ENCODE results near the gene MAGEA4. TPM values are rescaled to one million over a fixed set of nuclear protein-coding genes. Genes with fewer than 3 reads are reported as not detected.

MAGEA4 gene
- total and polyA plus RNA-seq, 7 experiments from 2014 or later, result not detected

- DNase-seq (no peak), ATAC-seq (no peak)
- Histone ChIP-seq H3K9me3 (ENCODE audit: control insufficient read depth in 2 of 3, low read length in 3 of 3) (no peaks in the 10 kb centered on the region), H3K27me3 (ENCODE audit: control insufficient read depth in 2 of 2, insufficient read depth in 2 of 2, low read length in 2 of 2) (no peaks in the 10 kb centered on the region), H3K4me3 (ENCODE audit: low read length) (no peak overlapping the region), H3K27ac (ENCODE audit: low read depth, low read length) (no peak overlapping the region), H3K4me1 (ENCODE audit: control insufficient read depth in 2 of 2, insufficient read depth in 2 of 2, low read length in 2 of 2) (no peaks in the 10 kb centered on the region), H3K36me3 (ENCODE audit: control insufficient read depth in 2 of 3, insufficient read depth in 3 of 3, low read length in 3 of 3) (no peaks in the 10 kb centered on the region)
- Mint-ChIP-seq H3K36me3 (no peaks in the 10 kb centered on the region), H3K27ac (no peak overlapping the region), H3K27me3 (no peaks in the 10 kb centered on the region), H3K9me3 (peaks cover 0 to 4% (median 0%) of the 10 kb centered on the region in 11 donors), H3K4me1 (no peaks in the 10 kb centered on the region), H3K4me3 (no peak overlapping the region)
- POLR2A ChIA-PET, result no interaction called here
- CTCF ChIA-PET, result no interaction called here
- intact Hi-C loops (cut with micrococcal nuclease), result no loop called here
These were observed 45.4 kb downstream of the MAGEA4 start for GRCh38 chrX:151958101-151958500.

- CTCF ChIA-PET, result no interaction called here
These were observed 49.3 kb downstream of the MAGEA4 start for GRCh38 chrX:151962034-151962433.

DNA sequence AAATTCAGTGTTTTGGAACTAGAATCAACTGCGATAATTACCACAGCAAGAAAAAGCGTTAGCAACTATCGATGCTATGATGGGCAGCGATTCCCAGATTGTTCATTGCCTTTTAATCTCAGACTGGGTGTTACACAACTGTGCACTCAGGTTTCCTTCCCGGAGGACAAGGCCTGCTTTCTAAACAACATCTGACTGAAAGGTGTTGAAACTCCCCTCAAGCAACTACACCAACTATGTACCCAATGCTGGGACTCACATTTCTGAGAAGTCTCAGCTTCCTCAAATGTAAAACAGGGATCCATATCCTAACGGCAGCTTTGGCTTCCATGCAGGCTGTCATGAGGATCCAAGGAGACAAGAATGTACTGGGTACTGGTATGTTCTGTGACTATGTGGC lies 53.5 kb downstream of the MAGEA4 start:
- POLR2A ChIA-PET, result no interaction called here
- H3K9me3 ChIP-seq (ENCODE audit: control insufficient read depth in 2 of 3, low read length in 3 of 3), result no peaks in the 10 kb centered on the region
- intact Hi-C loops (cut with micrococcal nuclease), result no loop called here
- Mint-ChIP-seq H3K9me3 (peaks cover 0 to 2% (median 0%) of the 10 kb centered on the region in 11 donors), H3K36me3 (no peaks in the 10 kb centered on the region), H3K4me1 (no peaks in the 10 kb centered on the region), H3K4me3 (no peak overlapping the region), H3K27ac (no peak overlapping the region), H3K27me3 (no peaks in the 10 kb centered on the region)
- CTCF ChIA-PET, result no interaction called here
- DNase-seq (no peak), ATAC-seq (no peak)
- no peaks in the 10 kb centered on the region for H3K4me1 ChIP-seq (ENCODE audit: control insufficient read depth in 2 of 2, insufficient read depth in 2 of 2, low read length in 2 of 2)
- H3K27ac ChIP-seq (ENCODE audit: low read depth, low read length), result no peak overlapping the region
- no peaks in the 10 kb centered on the region for H3K36me3 ChIP-seq (ENCODE audit: control insufficient read depth in 2 of 3, insufficient read depth in 3 of 3, low read length in 3 of 3)
- H3K27me3 ChIP-seq (ENCODE audit: control insufficient read depth in 2 of 2, insufficient read depth in 2 of 2, low read length in 2 of 2), result no peaks in the 10 kb centered on the region
- no peak overlapping the region for H3K4me3 ChIP-seq (ENCODE audit: low read length)

More at GRCh38 chrX:151962034-151962433, 49.3 kb downstream of the MAGEA4 start:
- Mint-ChIP-seq H3K27me3 (no peaks in the 10 kb centered on the region), H3K9me3 (peaks cover 0 to 4% (median 0%) of the 10 kb centered on the region in 11 donors), H3K4me3 (no peak overlapping the region), H3K36me3 (no peaks in the 10 kb centered on the region), H3K27ac (no peak overlapping the region), H3K4me1 (no peaks in the 10 kb centered on the region)
- POLR2A ChIA-PET, result no interaction called here
- H3K9me3 ChIP-seq (ENCODE audit: control insufficient read depth in 2 of 3, low read length in 3 of 3), result no peaks in the 10 kb centered on the region
- H3K36me3 ChIP-seq (ENCODE audit: control insufficient read depth in 2 of 3, insufficient read depth in 3 of 3, low read length in 3 of 3), result no peaks in the 10 kb centered on the region
- no peaks in the 10 kb centered on the region for H3K27me3 ChIP-seq (ENCODE audit: control insufficient read depth in 2 of 2, insufficient read depth in 2 of 2, low read length in 2 of 2)
- DNase-seq, result no peak
- H3K4me1 ChIP-seq (ENCODE audit: control insufficient read depth in 2 of 2, insufficient read depth in 2 of 2, low read length in 2 of 2), result no peaks in the 10 kb centered on the region
- intact Hi-C loops (cut with micrococcal nuclease), result no loop called here
- ATAC-seq, result no peak
- H3K27ac ChIP-seq (ENCODE audit: low read depth, low read length), result no peak overlapping the region
- H3K4me3 ChIP-seq (ENCODE audit: low read length), result no peak overlapping the region

DNA sequence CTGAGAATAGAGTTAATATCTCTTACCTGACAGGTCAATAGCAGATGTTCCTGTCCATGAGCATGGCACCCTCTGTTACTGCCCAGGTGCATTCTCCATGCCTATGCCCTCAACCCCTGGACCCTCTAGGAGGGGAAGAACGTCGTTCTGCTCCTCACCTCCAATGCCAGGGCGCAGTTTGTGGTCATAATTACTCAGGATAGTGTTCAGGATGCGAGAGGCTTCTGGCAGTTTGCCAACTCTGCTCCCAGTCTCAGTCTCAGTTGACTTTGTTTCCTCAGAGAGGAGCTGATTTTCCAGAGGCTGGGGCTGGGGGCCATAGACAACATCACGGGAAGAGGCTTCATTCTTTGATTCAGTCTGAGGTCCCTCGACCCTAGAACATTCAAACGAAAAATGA lies 57.3 kb downstream of the MAGEA4 start:
- intact Hi-C loops (cut with micrococcal nuclease), result no loop called here
- CTCF ChIA-PET, result no interaction called here
- Histone ChIP-seq H3K9me3 (ENCODE audit: control insufficient read depth in 2 of 3, low read length in 3 of 3) (no peaks in the 10 kb centered on the region), H3K27ac (ENCODE audit: low read depth, low read length) (no peak overlapping the region), H3K36me3 (ENCODE audit: control insufficient read depth in 2 of 3, insufficient read depth in 3 of 3, low read length in 3 of 3) (no peaks in the 10 kb centered on the region), H3K4me3 (ENCODE audit: low read length) (no peak overlapping the region), H3K27me3 (ENCODE audit: control insufficient read depth in 2 of 2, insufficient read depth in 2 of 2, low read length in 2 of 2) (no peaks in the 10 kb centered on the region), H3K4me1 (ENCODE audit: control insufficient read depth in 2 of 2, insufficient read depth in 2 of 2, low read length in 2 of 2) (no peaks in the 10 kb centered on the region)
- Mint-ChIP-seq H3K27me3 (peaks cover 7 to 14% (median 12%) of the 10 kb centered on the region in 5 donors), H3K9me3 (peaks cover 0 to 2% (median 0%) of the 10 kb centered on the region in 11 donors), H3K4me3 (no peak overlapping the region), H3K4me1 (peaks cover 0 to 4% (median 0%) of the 10 kb centered on the region in 7 donors), H3K27ac (no peak overlapping the region), H3K36me3 (no peaks in the 10 kb centered on the region)
- ATAC-seq (no peak), DNase-seq (no peak)
- POLR2A ChIA-PET, result no interaction called here

GRCh38 chrX:151970661-151971060 lies 58.0 kb downstream of the MAGEA4 start:
- no peak overlapping the region for H3K4me3 Mint-ChIP-seq
- no peaks in the 10 kb centered on the region for H3K27me3 ChIP-seq (ENCODE audit: control insufficient read depth in 2 of 2, insufficient read depth in 2 of 2, low read length in 2 of 2)
- H3K4me1 ChIP-seq (ENCODE audit: control insufficient read depth in 2 of 2, insufficient read depth in 2 of 2, low read length in 2 of 2), result no peaks in the 10 kb centered on the region
- ChIA-PET POLR2A (no interaction called here), CTCF (no interaction called here)
- no peaks in the 10 kb centered on the region for H3K9me3 ChIP-seq (ENCODE audit: control insufficient read depth in 2 of 3, low read length in 3 of 3)
- ATAC-seq (no peak), DNase-seq (no peak)
- no peaks in the 10 kb centered on the region for H3K36me3 ChIP-seq (ENCODE audit: control insufficient read depth in 2 of 3, insufficient read depth in 3 of 3, low read length in 3 of 3)
- no peaks in the 10 kb centered on the region for H3K36me3 Mint-ChIP-seq
- H3K4me1 Mint-ChIP-seq, result peaks cover 0 to 4% (median 0%) of the 10 kb centered on the region in 7 donors
- H3K27ac Mint-ChIP-seq, result no peak overlapping the region
- H3K4me3 ChIP-seq (ENCODE audit: low read length), result no peak overlapping the region
- intact Hi-C loops (cut with micrococcal nuclease), result no loop called here
- H3K27ac ChIP-seq (ENCODE audit: low read depth, low read length), result no peak overlapping the region
- peaks cover 0 to 2% (median 0%) of the 10 kb centered on the region in 11 donors for H3K9me3 Mint-ChIP-seq
- peaks cover 12 to 19% (median 17%) of the 10 kb centered on the region in 5 donors for H3K27me3 Mint-ChIP-seq

DNA sequence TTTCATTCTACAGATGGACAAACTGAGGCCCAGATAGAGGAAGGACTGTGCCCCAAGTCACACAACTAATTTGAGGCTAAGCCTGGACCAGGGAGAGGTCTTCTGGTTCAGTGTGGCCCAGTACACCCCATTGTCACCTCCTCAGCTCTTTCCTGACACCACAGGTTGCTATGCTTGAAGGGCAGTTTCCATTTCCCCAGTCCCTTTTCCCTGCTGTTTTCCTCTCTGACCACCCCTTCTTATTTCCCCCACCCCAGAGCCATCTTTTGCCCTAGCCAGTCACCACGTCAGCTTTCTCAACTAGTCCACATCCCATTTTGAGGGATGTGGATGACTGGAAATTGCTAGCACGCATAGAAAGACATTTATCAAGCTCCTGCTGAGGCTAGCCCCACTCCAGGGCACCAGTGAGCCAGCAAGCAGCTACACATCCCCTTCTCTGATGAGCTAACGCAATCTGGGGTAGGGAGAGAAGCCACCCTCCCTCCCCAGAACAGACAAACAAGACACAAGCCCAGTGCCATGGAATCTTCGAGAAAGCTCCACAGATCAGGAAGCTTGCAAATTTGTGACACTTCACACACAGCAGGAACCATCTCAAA lies 60.5 kb downstream of the MAGEA4 start:
- Histone ChIP-seq H3K27me3 (ENCODE audit: control insufficient read depth in 2 of 2, insufficient read depth in 2 of 2, low read length in 2 of 2) (no peaks in the 10 kb centered on the region), H3K27ac (ENCODE audit: low read depth, low read length) (no peak overlapping the region), H3K36me3 (ENCODE audit: control insufficient read depth in 2 of 3, insufficient read depth in 3 of 3, low read length in 3 of 3) (no peaks in the 10 kb centered on the region), H3K4me3 (ENCODE audit: low read length) (no peak overlapping the region), H3K4me1 (ENCODE audit: control insufficient read depth in 2 of 2, insufficient read depth in 2 of 2, low read length in 2 of 2) (no peaks in the 10 kb centered on the region), H3K9me3 (ENCODE audit: control insufficient read depth in 2 of 3, low read length in 3 of 3) (no peaks in the 10 kb centered on the region)
- H3K27me3 Mint-ChIP-seq, result peaks cover 16 to 29% (median 20%) of the 10 kb centered on the region in 5 donors
- H3K36me3 Mint-ChIP-seq, result no peaks in the 10 kb centered on the region
- peaks cover 0 to 2% (median 0%) of the 10 kb centered on the region in 11 donors for H3K9me3 Mint-ChIP-seq
- H3K27ac Mint-ChIP-seq, result no peak overlapping the region
- peak overlapping the region in 4 of 10 donors; percentile 11 to 51 (median 18) for H3K4me3 Mint-ChIP-seq
- ChIA-PET CTCF (no interaction called here), POLR2A (no interaction called here)
- intact Hi-C loops (cut with micrococcal nuclease), result no loop called here
- DNase-seq (no peak), ATAC-seq (no peak)
- H3K4me1 Mint-ChIP-seq, result peaks cover 0 to 4% (median 0%) of the 10 kb centered on the region in 7 donors

DNA sequence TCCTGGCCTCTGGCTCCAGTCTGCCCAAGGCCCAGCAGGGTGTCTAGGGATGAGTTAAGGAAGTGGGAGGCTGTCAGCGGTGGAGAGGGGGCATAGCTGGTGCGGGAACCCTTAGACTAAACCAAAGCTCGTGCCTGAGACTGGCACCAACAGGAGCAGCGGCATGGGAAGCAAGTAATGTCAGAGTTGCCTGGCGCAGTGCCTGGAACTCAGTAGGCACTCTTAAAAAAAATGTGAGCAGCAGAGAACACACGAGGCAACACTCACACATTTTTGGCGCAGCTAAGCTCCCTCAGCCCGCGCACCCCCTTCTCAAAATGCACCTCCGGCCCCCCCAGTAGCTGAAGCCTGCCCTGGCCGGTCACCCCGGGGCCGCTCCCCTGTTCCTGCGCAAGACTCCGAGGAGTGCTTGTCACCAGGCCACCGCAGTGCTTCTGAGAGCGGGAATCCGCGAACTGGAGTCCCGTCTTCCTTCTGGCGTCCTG lies 61.2 kb downstream of the MAGEA4 start:
- intact Hi-C loops (cut with micrococcal nuclease), result no loop called here
- no peaks in the 10 kb centered on the region for H3K4me1 ChIP-seq (ENCODE audit: control insufficient read depth in 2 of 2, insufficient read depth in 2 of 2, low read length in 2 of 2)
- no peak overlapping the region for H3K27ac ChIP-seq (ENCODE audit: low read depth, low read length)
- H3K27me3 ChIP-seq (ENCODE audit: control insufficient read depth in 2 of 2, insufficient read depth in 2 of 2, low read length in 2 of 2), result no peaks in the 10 kb centered on the region
- H3K4me3 Mint-ChIP-seq, result peak overlapping the region in 4 of 10 donors; percentile 8 to 51 (median 19)
- DNase-seq (no peak), ATAC-seq (no peak)
- H3K36me3 Mint-ChIP-seq, result no peaks in the 10 kb centered on the region
- no peak overlapping the region for H3K4me3 ChIP-seq (ENCODE audit: low read length)
- no peaks in the 10 kb centered on the region for H3K9me3 ChIP-seq (ENCODE audit: control insufficient read depth in 2 of 3, low read length in 3 of 3)
- peaks cover 0 to 4% (median 0%) of the 10 kb centered on the region in 7 donors for H3K4me1 Mint-ChIP-seq
- no peaks in the 10 kb centered on the region for H3K36me3 ChIP-seq (ENCODE audit: control insufficient read depth in 2 of 3, insufficient read depth in 3 of 3, low read length in 3 of 3)
- peaks cover 16 to 29% (median 20%) of the 10 kb centered on the region in 5 donors for H3K27me3 Mint-ChIP-seq
- CTCF ChIA-PET, result no interaction called here
- no peak overlapping the region for H3K27ac Mint-ChIP-seq
- POLR2A ChIA-PET, result no interaction called here
- H3K9me3 Mint-ChIP-seq, result peaks cover 0 to 2% (median 0%) of the 10 kb centered on the region in 11 donors
